Neural crest cell (in vitro differentiated cells): ENCODE data around the gene XG. TPM values are rescaled to one million over a fixed set of nuclear protein-coding genes. Genes with fewer than 3 reads are reported as not detected.
"Not testable (repeated sequence)": the region's sequence is repeated elsewhere in the genome, so short reads cannot be mapped to it uniquely, and the experiment has no call there.

Experiments used
- DNase-seq: peaks from one replicate; pipeline ENCODE4 v3.0.0; 2021; ENCODE audit warnings: low read depth, mixed read lengths, low spot score
- H3K27ac Mint-ChIP-seq: one replicate; pipeline ENCODE4 v1.8.0; 2021; ENCODE audit warnings: mild to moderate bottlenecking, mixed read lengths; ENCODE audit not compliant: unreplicated experiment
- H3K27me3 Mint-ChIP-seq: 2 replicates; pipeline ENCODE4 v1.8.0; 2021; ENCODE audit warnings: low read depth, mild to moderate bottlenecking, mixed read lengths
- H3K36me3 Mint-ChIP-seq: 2 replicates; pipeline ENCODE4 v1.8.0; 2021; ENCODE audit warnings: low read depth, mild to moderate bottlenecking, mixed read lengths
- H3K4me1 Mint-ChIP-seq: 2 replicates; pipeline ENCODE4 v1.8.0; 2021; ENCODE audit warnings: mixed read lengths
- H3K4me3 Mint-ChIP-seq: one replicate; pipeline ENCODE4 v1.8.0; 2021; ENCODE audit warnings: mild to moderate bottlenecking, mixed read lengths
- H3K9me3 Mint-ChIP-seq: 2 replicates; pipeline ENCODE4 v1.8.0; 2021; ENCODE audit warnings: mixed read lengths
- long read RNA-seq: library from polyadenylated mRNA; unstranded; transcript quantifications from one replicate; pipeline ENCODE4 v2.0.0, GENCODE V29; 2020
- total RNA-seq: library from RNA; stranded (reverse); gene quantifications from 2 replicates; pipeline ENCODE4 v1.2.1, GENCODE V29; 2021
- TF ChIP-seq, protein P1 (sequence below): fragments of 200-600 bp; sonication (generic); conservative IDR thresholded peaks from 2 replicates; pipeline ENCODE4 v1.5.0; 2021; ENCODE audit warnings: antibody characterized with exemption, mild to moderate bottlenecking

XG gene, protein sequence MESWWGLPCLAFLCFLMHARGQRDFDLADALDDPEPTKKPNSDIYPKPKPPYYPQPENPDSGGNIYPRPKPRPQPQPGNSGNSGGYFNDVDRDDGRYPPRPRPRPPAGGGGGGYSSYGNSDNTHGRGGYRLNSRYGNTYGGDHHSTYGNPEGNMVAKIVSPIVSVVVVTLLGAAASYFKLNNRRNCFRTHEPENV
- total RNA-seq, result not detected in 2 replicates
- long read RNA-seq, result 0 reads

DNA sequence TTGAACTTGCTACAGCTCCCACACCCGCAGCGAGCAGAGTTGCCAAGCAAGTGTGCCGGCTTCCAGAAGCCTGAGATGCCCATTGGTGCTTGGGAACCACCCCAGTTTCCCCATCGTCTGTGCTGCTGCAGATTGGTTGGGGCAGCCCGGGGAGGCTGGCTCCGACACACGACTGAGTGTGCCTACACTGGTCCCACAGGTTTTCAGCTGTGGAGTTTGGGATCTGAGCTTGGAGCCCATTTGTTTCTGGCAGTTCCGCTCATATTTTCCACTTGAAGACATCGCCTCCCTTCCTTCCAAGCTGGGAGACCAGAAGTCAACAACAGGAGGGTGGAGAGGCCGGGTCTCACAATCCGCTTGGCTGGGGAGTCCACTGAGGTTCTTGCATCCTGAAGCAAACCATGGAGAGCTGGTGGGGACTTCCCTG is at the start of gene XG:
Gene XG (plus strand): TSS at position 167 of the 427 bp plus-strand sequence. CDS start 235 bp downstream, at position 402.
- not testable (repeated sequence) for H3K4me1 Mint-ChIP-seq, H3K27me3 Mint-ChIP-seq, DNase-seq, H3K4me3 Mint-ChIP-seq, H3K36me3 Mint-ChIP-seq, H3K27ac Mint-ChIP-seq, H3K9me3 Mint-ChIP-seq

DNA sequence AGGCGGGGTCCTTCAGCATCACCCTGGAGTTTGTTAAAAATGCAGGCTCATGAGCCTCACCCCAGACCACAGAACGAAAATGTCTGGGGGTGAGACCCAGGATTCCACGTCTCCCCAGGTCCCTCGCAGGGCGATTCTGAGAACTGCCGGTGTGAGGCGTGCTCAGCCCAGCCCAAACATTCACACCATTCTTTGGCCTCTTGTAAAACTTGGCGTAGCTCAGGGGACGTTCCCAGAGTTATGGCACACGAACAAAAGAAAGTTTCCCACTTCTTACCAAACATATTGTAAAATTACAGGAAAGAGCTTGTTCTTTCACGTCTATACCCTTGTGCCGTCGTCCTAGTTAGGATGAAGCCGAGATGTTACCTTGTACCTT is 47.9 kb upstream of the XG start:
- Mint-ChIP-seq H3K36me3 (peaks cover 11% of the 10 kb centered on the region), H3K27ac (no peak overlapping the region), H3K9me3 (peaks cover 6% of the 10 kb centered on the region), H3K27me3 (no peaks in the 10 kb centered on the region), H3K4me3 (no peak overlapping the region), H3K4me1 (peaks cover 65% of the 10 kb centered on the region)
- DNase-seq, result no peak
- TF ChIP-seq, protein P1, sequence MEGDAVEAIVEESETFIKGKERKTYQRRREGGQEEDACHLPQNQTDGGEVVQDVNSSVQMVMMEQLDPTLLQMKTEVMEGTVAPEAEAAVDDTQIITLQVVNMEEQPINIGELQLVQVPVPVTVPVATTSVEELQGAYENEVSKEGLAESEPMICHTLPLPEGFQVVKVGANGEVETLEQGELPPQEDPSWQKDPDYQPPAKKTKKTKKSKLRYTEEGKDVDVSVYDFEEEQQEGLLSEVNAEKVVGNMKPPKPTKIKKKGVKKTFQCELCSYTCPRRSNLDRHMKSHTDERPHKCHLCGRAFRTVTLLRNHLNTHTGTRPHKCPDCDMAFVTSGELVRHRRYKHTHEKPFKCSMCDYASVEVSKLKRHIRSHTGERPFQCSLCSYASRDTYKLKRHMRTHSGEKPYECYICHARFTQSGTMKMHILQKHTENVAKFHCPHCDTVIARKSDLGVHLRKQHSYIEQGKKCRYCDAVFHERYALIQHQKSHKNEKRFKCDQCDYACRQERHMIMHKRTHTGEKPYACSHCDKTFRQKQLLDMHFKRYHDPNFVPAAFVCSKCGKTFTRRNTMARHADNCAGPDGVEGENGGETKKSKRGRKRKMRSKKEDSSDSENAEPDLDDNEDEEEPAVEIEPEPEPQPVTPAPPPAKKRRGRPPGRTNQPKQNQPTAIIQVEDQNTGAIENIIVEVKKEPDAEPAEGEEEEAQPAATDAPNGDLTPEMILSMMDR, result no peak

DNA sequence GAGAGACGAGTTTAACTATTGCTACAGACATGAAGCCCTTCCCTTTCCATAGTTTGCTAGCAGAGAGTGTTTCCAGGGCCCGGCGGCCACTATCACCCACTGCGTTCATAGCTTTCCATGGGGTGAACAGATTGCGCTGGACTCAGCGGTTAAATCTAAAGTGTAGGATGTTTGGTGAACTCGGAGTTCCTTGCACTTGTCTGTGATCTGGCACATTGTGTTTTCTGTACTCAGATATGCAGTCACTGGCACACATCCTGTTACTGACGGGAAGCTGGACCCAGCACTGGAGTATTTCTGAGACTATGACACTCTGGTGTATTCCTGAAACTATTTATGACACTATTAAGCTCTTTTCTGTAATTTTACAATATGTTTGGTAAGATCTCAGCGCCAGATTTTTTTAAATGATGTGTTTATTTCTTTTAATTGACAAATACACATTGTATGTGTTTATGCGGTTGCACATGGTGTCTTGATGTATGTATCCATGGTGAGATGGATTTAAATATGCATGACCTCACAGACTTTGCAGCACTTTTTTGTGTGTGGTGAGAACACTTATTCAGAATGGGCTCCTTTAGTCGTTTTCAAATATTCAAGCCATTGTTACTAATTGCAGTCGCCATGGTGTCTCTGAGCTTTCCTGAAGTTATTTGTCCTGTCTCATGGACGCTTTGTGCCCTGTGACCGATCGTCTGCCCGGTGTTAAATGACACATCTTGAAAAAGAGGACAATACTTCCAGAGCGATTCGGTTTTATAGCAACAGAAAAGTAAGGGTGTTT is 46.6 kb upstream of the XG start:
- peaks cover 5% of the 10 kb centered on the region for H3K9me3 Mint-ChIP-seq
- peaks cover 5% of the 10 kb centered on the region for H3K36me3 Mint-ChIP-seq
- peak overlapping the region; percentile 0 for H3K27ac Mint-ChIP-seq
- peak overlapping the region; percentile 0 for H3K4me3 Mint-ChIP-seq
- peaks cover 72% of the 10 kb centered on the region for H3K4me1 Mint-ChIP-seq
- TF ChIP-seq, protein P1, result no peak
- H3K27me3 Mint-ChIP-seq, result no peaks in the 10 kb centered on the region
- DNase-seq, result no peak

DNA sequence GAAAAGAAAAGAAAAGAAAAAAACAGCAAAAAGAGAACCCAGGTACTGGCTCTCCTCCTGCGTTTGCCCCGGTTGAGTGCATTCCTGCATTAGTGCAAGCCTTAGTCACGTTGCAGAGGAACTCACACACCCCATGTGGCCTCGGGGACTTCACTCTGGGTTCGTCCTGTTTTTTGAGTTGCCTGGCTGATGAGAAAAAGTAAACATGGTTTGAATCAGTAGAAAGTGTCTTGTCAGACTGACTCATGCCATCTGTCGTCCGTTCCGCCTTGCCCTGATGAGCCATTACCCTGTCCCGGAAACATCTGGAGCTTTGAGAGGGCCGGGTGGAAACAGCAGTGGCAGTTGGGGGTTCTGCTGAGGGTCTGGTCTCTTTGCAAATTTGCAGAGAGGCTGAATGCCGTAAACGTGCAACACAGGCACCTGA is 44.5 kb upstream of the XG start:
- Mint-ChIP-seq H3K27ac (no peak overlapping the region), H3K9me3 (no peaks in the 10 kb centered on the region), H3K4me1 (peaks cover 70% of the 10 kb centered on the region), H3K36me3 (no peaks in the 10 kb centered on the region), H3K27me3 (no peaks in the 10 kb centered on the region), H3K4me3 (peak overlapping the region; percentile 13)
- TF ChIP-seq, protein P1, result no peak
- no peak for DNase-seq

DNA sequence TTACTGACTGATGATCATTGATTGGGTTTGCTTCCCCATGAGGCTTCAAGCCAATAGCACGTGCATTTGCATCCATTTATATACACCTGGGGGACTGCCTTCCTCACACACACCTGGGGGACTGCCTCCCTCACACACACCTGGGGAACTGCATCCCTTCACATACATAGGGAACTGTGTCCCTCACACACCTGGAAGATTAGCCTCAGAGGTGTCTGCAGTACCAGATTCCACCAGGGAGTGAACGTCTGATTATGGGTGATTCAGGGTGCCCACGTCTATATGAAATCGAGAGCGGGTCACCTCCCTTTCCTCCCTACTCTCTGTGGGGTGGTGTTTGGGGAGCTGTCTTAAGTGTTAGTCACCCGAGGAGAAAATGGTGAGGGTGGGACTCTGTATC is 43.8 kb upstream of the XG start:
- TF ChIP-seq, protein P1, result peak; percentile 25
- H3K4me1 Mint-ChIP-seq, result peaks cover 69% of the 10 kb centered on the region
- DNase-seq, result no peak
- no peaks in the 10 kb centered on the region for H3K27me3 Mint-ChIP-seq
- no peak overlapping the region for H3K4me3 Mint-ChIP-seq
- no peaks in the 10 kb centered on the region for H3K9me3 Mint-ChIP-seq
- no peaks in the 10 kb centered on the region for H3K36me3 Mint-ChIP-seq
- no peak overlapping the region for H3K27ac Mint-ChIP-seq
